ENCODE results near the gene IFITM2.
A peak's percentile ranks its signal among the peaks of the same experiment; 100 is the strongest.
"Not testable (repeated sequence)": the region's sequence is repeated elsewhere in the genome, so short reads cannot be mapped to it uniquely, and the experiment has no call there.

Gene IFITM2

GRCh38 chr11:326842-327580 lies 19.4 kb downstream of the IFITM2 start:
- Histone ChIP-seq H3K9ac (no peak overlapping the region), H3K4me2 (ENCODE audit: low read length) (peak overlapping the region; percentile 51), H3K36me3 (ENCODE audit: control insufficient read depth, insufficient read depth, low read length) (no peaks in the 10 kb centered on the region), H3K79me2 (no peaks in the 10 kb centered on the region), H3K4me1 (no peaks in the 10 kb centered on the region), H3K27me3 (ENCODE audit: control insufficient read depth, insufficient read depth, low read length) (no peaks in the 10 kb centered on the region), H3K27ac (peak overlapping the region; percentile 83), H2AFZ (peak overlapping the region; percentile 50), H3K4me3 (ENCODE audit: low read depth, low read length) (no peak overlapping the region), H3K9me3 (ENCODE audit: control insufficient read depth, low read length) (no peaks in the 10 kb centered on the region)
- no peak for TF ChIP-seq CTCF (IDR thresholded peaks at IDR 0.05)

GRCh38 chr11:327581-327923 lies 19.9 kb downstream of the IFITM2 start:
- Histone ChIP-seq H3K9me3 (ENCODE audit: control insufficient read depth, low read length) (no peaks in the 10 kb centered on the region), H3K9ac (no peak overlapping the region), H3K27ac (peak overlapping the region; percentile 83), H3K36me3 (ENCODE audit: control insufficient read depth, insufficient read depth, low read length) (no peaks in the 10 kb centered on the region), H3K4me2 (ENCODE audit: low read length) (peak overlapping the region; percentile 51), H3K79me2 (no peaks in the 10 kb centered on the region), H2AFZ (peak overlapping the region; percentile 50), H3K4me3 (ENCODE audit: low read depth, low read length) (no peak overlapping the region), H3K27me3 (ENCODE audit: control insufficient read depth, insufficient read depth, low read length) (no peaks in the 10 kb centered on the region), H3K4me1 (no peaks in the 10 kb centered on the region)
- no peak for TF ChIP-seq CTCF (IDR thresholded peaks at IDR 0.05)

GRCh38 chr11:328012-328411 lies 20.4 kb downstream of the IFITM2 start:
- H3K27me3 ChIP-seq (ENCODE audit: control insufficient read depth, insufficient read depth, low read length), result no peaks in the 10 kb centered on the region
- H2AFZ ChIP-seq, result no peak overlapping the region
- no peak overlapping the region for H3K9ac ChIP-seq
- no peak overlapping the region for H3K4me2 ChIP-seq (ENCODE audit: low read length)
- H3K79me2 ChIP-seq, result no peaks in the 10 kb centered on the region
- TF ChIP-seq CTCF (IDR thresholded peaks at IDR 0.05), result no peak
- H3K4me1 ChIP-seq, result no peaks in the 10 kb centered on the region
- H3K27ac ChIP-seq, result no peak overlapping the region
- no peaks in the 10 kb centered on the region for H3K36me3 ChIP-seq (ENCODE audit: control insufficient read depth, insufficient read depth, low read length)
- H3K4me3 ChIP-seq (ENCODE audit: low read depth, low read length), result no peak overlapping the region
- H3K9me3 ChIP-seq (ENCODE audit: control insufficient read depth, low read length), result no peaks in the 10 kb centered on the region

GRCh38 chr11:328516-329100 lies 21.0 kb downstream of the IFITM2 start:
- H3K9ac ChIP-seq; H3K4me3 ChIP-seq (ENCODE audit: low read depth, low read length); H2AFZ ChIP-seq; H3K4me2 ChIP-seq (ENCODE audit: low read length); H3K36me3 ChIP-seq (ENCODE audit: control insufficient read depth, insufficient read depth, low read length); H3K27me3 ChIP-seq (ENCODE audit: control insufficient read depth, insufficient read depth, low read length); H3K9me3 ChIP-seq (ENCODE audit: control insufficient read depth, low read length); H3K4me1 ChIP-seq; H3K79me2 ChIP-seq; H3K27ac ChIP-seq: not testable (repeated sequence)

GRCh38 chr11:329886-330253 lies 22.3 kb downstream of the IFITM2 start:
- no peak for TF ChIP-seq CTCF (IDR thresholded peaks at IDR 0.05)
- Histone ChIP-seq H3K9ac (no peak overlapping the region), H3K36me3 (ENCODE audit: control insufficient read depth, insufficient read depth, low read length) (no peaks in the 10 kb centered on the region), H3K4me1 (no peaks in the 10 kb centered on the region), H3K79me2 (no peaks in the 10 kb centered on the region), H3K4me3 (ENCODE audit: low read depth, low read length) (no peak overlapping the region), H3K27ac (no peak overlapping the region), H3K9me3 (ENCODE audit: control insufficient read depth, low read length) (no peaks in the 10 kb centered on the region), H2AFZ (peak overlapping the region; percentile 20), H3K27me3 (ENCODE audit: control insufficient read depth, insufficient read depth, low read length) (no peaks in the 10 kb centered on the region), H3K4me2 (ENCODE audit: low read length) (no peak overlapping the region)

Measured in parathyroid adenoma (tissue), 2 donors.